WI38 (cell line): ENCODE results near the gene GM2A.
"Not testable (repeated sequence)": the region's sequence is repeated elsewhere in the genome, so short reads cannot be mapped to it uniquely, and the experiment has no call there.

Source experiments
- H3K4me3 ChIP-seq: 2 replicates; pipeline ENCODE4 v1.5.1; 2011; ENCODE audit warnings: low read depth, mild to moderate bottlenecking, control low read depth, low read length
- TF ChIP-seq, protein P1 (sequence below): IDR thresholded peaks from 2 replicates; pipeline ENCODE4 v1.5.1; 2012; ENCODE audit warnings: low read depth, mild to moderate bottlenecking, control low read depth, low read length

Gene GM2A

GRCh38 chr5:151236888-151237287 is 16.1 kb upstream of the GM2A start:
- TF ChIP-seq, protein P1, sequence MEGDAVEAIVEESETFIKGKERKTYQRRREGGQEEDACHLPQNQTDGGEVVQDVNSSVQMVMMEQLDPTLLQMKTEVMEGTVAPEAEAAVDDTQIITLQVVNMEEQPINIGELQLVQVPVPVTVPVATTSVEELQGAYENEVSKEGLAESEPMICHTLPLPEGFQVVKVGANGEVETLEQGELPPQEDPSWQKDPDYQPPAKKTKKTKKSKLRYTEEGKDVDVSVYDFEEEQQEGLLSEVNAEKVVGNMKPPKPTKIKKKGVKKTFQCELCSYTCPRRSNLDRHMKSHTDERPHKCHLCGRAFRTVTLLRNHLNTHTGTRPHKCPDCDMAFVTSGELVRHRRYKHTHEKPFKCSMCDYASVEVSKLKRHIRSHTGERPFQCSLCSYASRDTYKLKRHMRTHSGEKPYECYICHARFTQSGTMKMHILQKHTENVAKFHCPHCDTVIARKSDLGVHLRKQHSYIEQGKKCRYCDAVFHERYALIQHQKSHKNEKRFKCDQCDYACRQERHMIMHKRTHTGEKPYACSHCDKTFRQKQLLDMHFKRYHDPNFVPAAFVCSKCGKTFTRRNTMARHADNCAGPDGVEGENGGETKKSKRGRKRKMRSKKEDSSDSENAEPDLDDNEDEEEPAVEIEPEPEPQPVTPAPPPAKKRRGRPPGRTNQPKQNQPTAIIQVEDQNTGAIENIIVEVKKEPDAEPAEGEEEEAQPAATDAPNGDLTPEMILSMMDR: no peak

DNA sequence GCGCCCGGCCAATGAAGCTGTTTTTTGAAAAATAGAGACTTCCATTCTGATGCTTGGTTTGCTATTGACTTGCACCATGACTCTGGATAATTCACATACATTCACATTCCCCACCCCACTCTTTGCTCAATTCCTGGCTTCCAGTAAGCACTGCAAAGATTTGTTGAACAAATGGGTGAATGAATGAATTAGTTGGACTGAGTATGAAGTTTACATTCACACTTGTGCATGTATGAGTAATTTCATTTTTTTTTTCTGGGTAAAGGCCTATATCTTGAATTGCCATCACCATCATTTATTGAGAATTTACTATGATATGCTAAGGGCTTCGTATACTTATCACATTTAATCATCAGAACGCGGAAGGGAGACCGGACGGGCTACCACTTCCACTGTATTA is 15.3 kb upstream of the GM2A start:
- no peak overlapping the region for H3K4me3 ChIP-seq
- TF ChIP-seq, protein P1: no peak

More at GRCh38 chr5:151236888-151237287, 16.1 kb upstream of the GM2A start:
- H3K4me3 ChIP-seq: no peak overlapping the region

GRCh38 chr5:151238303-151238741 is 14.7 kb upstream of the GM2A start:
- no peak overlapping the region for H3K4me3 ChIP-seq

GRCh38 chr5:151239237-151239861 is 13.6 kb upstream of the GM2A start:
- no peak overlapping the region for H3K4me3 ChIP-seq
- TF ChIP-seq, protein P1: peak; percentile 90

More at GRCh38 chr5:151238303-151238741, 14.7 kb upstream of the GM2A start:
- TF ChIP-seq, protein P1: no peak

DNA sequence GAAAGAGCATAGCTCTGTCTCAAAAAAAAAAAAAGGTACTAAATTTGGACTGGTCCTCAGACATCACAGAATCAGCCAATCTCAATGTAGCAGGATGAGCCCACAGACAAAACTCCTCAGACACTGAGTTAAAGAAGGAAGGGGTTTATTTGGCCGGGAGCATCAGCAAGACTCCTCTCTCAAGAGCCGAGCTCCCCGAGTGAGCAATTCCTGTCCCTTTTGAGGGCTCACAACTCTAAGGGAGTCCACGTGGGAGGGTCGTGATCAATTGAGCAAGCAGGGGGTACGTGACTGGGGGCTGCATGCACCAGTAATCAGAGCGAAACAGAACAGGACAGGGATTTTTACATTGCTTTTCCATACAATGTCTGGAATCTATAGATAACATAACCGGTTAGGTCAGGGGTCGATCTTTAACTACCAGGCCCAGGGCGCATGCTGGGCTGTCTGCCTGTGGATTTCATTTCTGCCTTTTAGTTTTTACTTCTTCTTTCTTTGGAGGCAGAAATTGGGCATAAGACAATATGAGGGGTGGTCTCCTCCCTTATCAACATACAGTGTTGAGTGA is 12.6 kb upstream of the GM2A start:
- H3K4me3 ChIP-seq: not testable (repeated sequence)

DNA sequence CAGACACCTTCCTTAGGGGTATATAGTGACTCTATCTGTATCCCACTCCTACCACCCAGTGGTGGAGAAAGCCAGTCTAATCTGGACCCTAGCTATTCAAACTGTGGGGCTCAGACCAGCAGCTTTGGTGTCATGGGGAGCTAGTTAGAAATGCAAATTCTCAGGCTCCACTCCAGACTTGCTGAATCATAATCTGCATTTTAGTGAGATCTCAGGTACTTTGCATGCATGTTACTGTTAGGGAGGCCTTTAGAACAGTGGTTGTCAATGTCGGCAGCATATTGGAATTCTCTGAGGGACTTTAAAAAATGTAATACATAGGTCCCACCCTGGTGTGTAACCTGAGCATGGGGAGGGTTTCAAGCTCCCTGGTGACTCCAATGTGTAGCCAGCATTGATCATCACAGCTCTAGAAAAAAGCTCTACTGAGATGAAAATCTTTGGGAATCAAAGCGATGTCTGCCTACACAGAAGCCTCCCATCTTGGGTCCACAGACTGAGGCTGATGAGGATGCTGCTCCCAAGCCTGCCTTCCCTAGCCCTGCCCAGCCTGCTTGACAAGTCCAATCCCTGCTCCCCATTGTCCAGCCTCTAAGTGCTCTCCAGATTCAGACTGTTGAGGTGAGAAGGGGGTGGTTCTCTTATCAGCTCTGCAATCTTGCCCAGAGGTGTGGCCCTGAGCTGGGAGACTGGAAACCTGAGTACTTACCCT is 11.9 kb upstream of the GM2A start:
- TF ChIP-seq, protein P1: no peak
- H3K4me3 ChIP-seq: no peak overlapping the region

DNA sequence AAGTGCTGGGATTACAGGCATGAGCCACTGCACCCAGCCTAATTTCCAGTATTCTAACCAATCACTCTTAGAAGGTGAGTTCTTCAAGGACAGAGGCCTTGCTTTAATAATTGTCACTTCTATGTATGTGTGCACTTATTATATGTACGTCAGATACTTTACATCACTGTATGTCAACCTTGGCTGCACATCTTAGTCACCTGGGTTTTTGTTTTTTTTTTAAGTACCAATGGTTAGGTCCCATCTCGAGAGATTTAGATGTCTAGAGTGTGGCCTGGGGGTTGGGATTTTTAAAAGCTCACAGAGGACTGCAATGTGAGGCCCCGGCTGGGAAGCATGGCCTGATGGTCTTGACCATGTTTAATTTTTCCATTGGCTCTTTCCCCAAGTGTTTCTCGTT is 9.9 kb upstream of the GM2A start:
- H3K4me3 ChIP-seq: no peak overlapping the region
- TF ChIP-seq, protein P1: no peak
